ENCODE measurements around the gene EOGT.

DNA sequence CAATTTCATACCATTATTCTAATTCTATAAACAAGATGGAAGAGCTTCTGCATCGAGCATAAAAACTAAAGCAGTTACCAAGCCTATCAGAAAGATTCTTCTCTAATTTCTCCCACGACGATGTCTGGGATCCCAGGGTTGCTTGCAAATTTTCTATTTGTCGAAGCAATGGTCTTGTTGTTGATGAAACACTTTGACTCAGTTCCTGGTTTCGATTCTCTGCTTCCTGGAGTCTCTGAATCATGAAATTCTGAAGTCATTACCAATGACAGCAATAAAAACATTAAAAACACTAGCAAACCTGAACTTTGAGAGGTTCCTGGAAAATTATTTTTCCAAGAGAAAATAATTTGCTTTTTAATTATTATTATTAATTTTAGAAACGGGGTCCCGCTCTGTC lies 20.0 kb upstream of the EOGT start:
- TF ChIP-seq ZNF274 (IDR thresholded peaks at IDR 0.05; ENCODE audit: low read depth, low read length) = no peak
- TF ChIP-seq SUZ12 (IDR thresholded peaks at IDR 0.05; ENCODE audit: extremely low read depth, insufficient read depth, insufficient read length) = no peak
- TF ChIP-seq YY1 (IDR thresholded peaks at IDR 0.05; ENCODE audit: insufficient read depth, insufficient read length) = no peak

Measured in NT2/D1 (cell line).